HepG2 (cell line): ENCODE results near the gene GPC3. TPM values are rescaled to one million over a fixed set of nuclear protein-coding genes. Genes with fewer than 3 reads are reported as not detected.
A peak's percentile ranks its signal among the peaks of the same experiment; 100 is the strongest.

Experiments used
- AFF4 ChIP-seq: sonication (generic); formaldehyde crosslinking; IDR thresholded peaks from 2 replicates; pipeline ENCODE4 v1.4.0; 2020; ENCODE audit warnings: missing genetic modification reagents
- BRD4 ChIP-seq: sonication (generic); formaldehyde crosslinking; IDR thresholded peaks from 2 replicates; pipeline ENCODE4 v1.4.0; 2020; ENCODE audit warnings: missing genetic modification reagents
- ETV5 ChIP-seq: IDR thresholded peaks from 2 replicates; pipeline ENCODE4 v1.6.1; 2018; ENCODE audit warnings: missing biosample characterization, missing genetic modification reagents, inconsistent platforms, borderline replicate concordance
- FOSL2 ChIP-seq: sonication (generic); formaldehyde crosslinking; IDR thresholded peaks from 2 replicates; pipeline ENCODE4 v1.4.0; 2020; ENCODE audit warnings: missing genetic modification reagents
- GATA4 ChIP-seq: sonication (generic); IDR thresholded peaks from 2 replicates; pipeline ENCODE4 v1.6.1; 2016; ENCODE audit warnings: antibody characterized with exemption, low read depth, borderline replicate concordance
- GATAD1 ChIP-seq: IDR thresholded peaks from 2 replicates; pipeline ENCODE4 v1.6.1; 2016; ENCODE audit warnings: missing genetic modification reagents, missing compliant biosample characterization
- HDAC1 ChIP-seq: sonication (generic); formaldehyde crosslinking; IDR thresholded peaks from 2 replicates; pipeline ENCODE4 v1.5.1; 2020; ENCODE audit warnings: mild to moderate bottlenecking, missing genetic modification reagents
- HMG20A ChIP-seq: IDR thresholded peaks from 2 replicates; pipeline ENCODE4 v1.6.1; 2016; ENCODE audit warnings: borderline replicate concordance
- MIXL1 ChIP-seq: IDR thresholded peaks from 2 replicates; pipeline ENCODE4 v1.6.1; 2016
- SIX4 ChIP-seq: sonication (generic); formaldehyde crosslinking; IDR thresholded peaks from 2 replicates; pipeline ENCODE4 v1.4.0; 2020; ENCODE audit warnings: missing genetic modification reagents
- SMAD1 ChIP-seq: sonication (generic); formaldehyde crosslinking; IDR thresholded peaks from 2 replicates; pipeline ENCODE4 v1.4.0; 2020; ENCODE audit warnings: missing genetic modification reagents, low read depth, mild to moderate bottlenecking, borderline replicate concordance
- SP5 ChIP-seq: IDR thresholded peaks from 2 replicates; pipeline ENCODE4 v1.6.1; 2016; ENCODE audit warnings: low read depth, borderline replicate concordance
- STAT5B ChIP-seq: sonication (generic); formaldehyde crosslinking; IDR thresholded peaks from 2 replicates; pipeline ENCODE4 v1.4.0; 2020; ENCODE audit warnings: missing genetic modification reagents
- TBL1XR1 ChIP-seq: fragments of 150-350 bp; IDR thresholded peaks from 2 replicates; pipeline ENCODE4 v1.6.1; 2014; ENCODE audit warnings: borderline replicate concordance, low read length; ENCODE audit not compliant: partially characterized antibody
- TBX2 ChIP-seq: sonication (generic); formaldehyde crosslinking; IDR thresholded peaks from 2 replicates; pipeline ENCODE4 v1.5.0; 2020; ENCODE audit warnings: missing genetic modification reagents, mild to moderate bottlenecking, borderline replicate concordance
- TCF7 ChIP-seq: sonication (generic); IDR thresholded peaks from 2 replicates; pipeline ENCODE4 v1.6.1; 2016; ENCODE audit warnings: antibody characterized with exemption, low read depth
- TRAFD1 ChIP-seq: sonication (generic); formaldehyde crosslinking; IDR thresholded peaks from 2 replicates; pipeline ENCODE4 v1.5.1; 2020; ENCODE audit warnings: missing genetic modification reagents, mild to moderate bottlenecking, borderline replicate concordance
- ZHX1 ChIP-seq: sonication (generic); formaldehyde crosslinking; IDR thresholded peaks from 2 replicates; pipeline ENCODE4 v1.8.1; 2022; ENCODE audit warnings: low read depth, mild to moderate bottlenecking, missing genetic modification reagents
- ZMYM4 ChIP-seq: sonication (generic); formaldehyde crosslinking; IDR thresholded peaks from 2 replicates; pipeline ENCODE4 v1.8.1; 2023; ENCODE audit warnings: mild to moderate bottlenecking, missing genetic modification reagents
- ZNF280D ChIP-seq: sonication (generic); formaldehyde crosslinking; IDR thresholded peaks from 2 replicates; pipeline ENCODE4 v1.5.1; 2020; ENCODE audit warnings: mild to moderate bottlenecking, missing genetic modification reagents
- polyA plus RNA-seq, 8 experiments: library from polyadenylated mRNA; depleted of rRNA in 3 of 8; stranded (reverse) in 7 of 8; unstranded in 1 of 8; fragments of >200 nt; fragmentation: Illumina TruSeq in 4 of 8; extraction: Trizol in 4 of 8; gene quantifications; 2 replicates each; pipeline versions ENCODE4 v1.2.1 to v1.2.3, GENCODE V29; 2011 to 2016; ENCODE audit warnings: low read depth in 4 of 8, missing spikeins in 1 of 8, mixed read lengths in 1 of 8; ENCODE audit not compliant: insufficient read depth in 1 of 8
- total RNA-seq, 5 experiments: library from RNA; depleted of rRNA; stranded (reverse); fragments of >200 nt; fragmentation: Illumina TruSeq; extraction: Trizol; gene quantifications; 2 replicates each; pipeline ENCODE4 v1.2.3, GENCODE V29; 2016; ENCODE audit warnings: low read depth in 1 of 5

The GPC3 gene
- total and polyA plus RNA-seq, 2 of the 13 experiments (the other 11 are each of a cell fraction or from before 2014, with no cell fraction given) = 1,799 to 3,263 TPM

- TF ChIP-seq ZNF280D (CRISPR knock-in tag) = no peak
- peak; percentile 54; the same call in 1 of the 2 replicates for TF ChIP-seq HDAC1
- TF ChIP-seq TBX2 = peak; percentile 84
- TF ChIP-seq ZHX1 (CRISPR knock-in tag) = no peak
- peak; percentile 90 for TF ChIP-seq TCF7
- no peak for TF ChIP-seq TRAFD1
- TF ChIP-seq STAT5B (CRISPR knock-in tag) = no peak
- TF ChIP-seq BRD4 (CRISPR knock-in tag) = peak; percentile 69
- peak; percentile 80; the same call in 1 of the 2 replicates for TF ChIP-seq SIX4 (CRISPR knock-in tag)
- peak; percentile 64; the same call in 1 of the 2 replicates for TF ChIP-seq ETV5 (CRISPR knock-in tag)
- TF ChIP-seq GATAD1 = peak; percentile 42; the same call in 1 of the 2 replicates
- TF ChIP-seq HMG20A (CRISPR knock-in tag) = peak; percentile 88
- peak; percentile 83 for TF ChIP-seq FOSL2
- peak; percentile 69; the same call in 1 of the 2 replicates for TF ChIP-seq AFF4 (CRISPR knock-in tag)
- no peak for TF ChIP-seq SMAD1
- peak; percentile 24; the same call in 1 of the 2 replicates for TF ChIP-seq SP5 (CRISPR knock-in tag)
- peak; percentile 73; the same call in 1 of the 2 replicates for TF ChIP-seq MIXL1 (CRISPR knock-in tag)
- peak; percentile 96 for TF ChIP-seq GATA4
- no peak for TF ChIP-seq TBL1XR1
- TF ChIP-seq ZMYM4 (CRISPR knock-in tag) = 0 out of 2 replicates have a peak, but pooled peaks have one; percentile 33
These were observed 9.2 kb upstream of the GPC3 start (continued) for GRCh38 chrX:133994576-133994975.
